ENCODE data around the gene OXSM. TPM values are rescaled to one million over a fixed set of nuclear protein-coding genes. Genes with fewer than 3 reads are reported as not detected.

OXSM gene
- total RNA-seq, 1 experiment from 2014 or later: 17.7 TPM

- DNase-seq (ENCODE audit: low read depth, low spot score): peak; percentile 51
- peak within 1 kb of the TSS; percentile 86 for H3K4me2 ChIP-seq (ENCODE audit: low read length)
- peak within 1 kb of the TSS; percentile 82 to 84 for H3K4me3 ChIP-seq (replicated peaks in 1 of 2; ENCODE audit: low read depth in 1 of 2, low read length in 2 of 2)
- H3K27ac ChIP-seq (ENCODE audit: low read depth, low read length): peak within 1 kb of the TSS; percentile 57
- peaks cover 3 to 19% of the 10 kb centered on the region in 2 experiments; a peak in 2 of 4 replicates for H3K4me1 ChIP-seq (ENCODE audit: control insufficient read depth in 1 of 2, insufficient read depth in 2 of 2, low read length in 2 of 2)
- H3K27me3 ChIP-seq (ENCODE audit: insufficient read depth, low read length): no peaks in the 10 kb centered on the region
- ChIA-PET CTCF (interaction anchor here (1.2 to 1.5 kb wide), 2 partner anchors 49 to 135 kb away, joined by 4 to 8 read pairs; no protein-coding TSS in a partner anchor), RAD21 (ENCODE audit: low non-redundant PET in 1 of 2, low total read pairs in 2 of 2, uncharacterized antibody in 2 of 2, unreplicated experiment in 2 of 2) (interaction anchor here (0.6 to 0.7 kb wide), 3 partner anchors 54 to 661 kb away, joined by 3 to 6 read pairs (median 3); no protein-coding TSS in a partner anchor), POLR2A (interaction anchor here (0.7 to 1.0 kb wide), 4 partner anchors 10 to 71 kb away, joined by 3 to 4 read pairs (median 4); no protein-coding TSS in a partner anchor)
- intact Hi-C loops (cut with micrococcal nuclease): no loop called here
- H3K9me3 ChIP-seq (ENCODE audit: control insufficient read depth in 1 of 2, insufficient read depth in 1 of 2, low read depth in 1 of 2, low read length in 2 of 2): no peaks in the 10 kb centered on the region
- H3K9ac ChIP-seq (ENCODE audit: low read length): peak within 1 kb of the TSS; percentile 78
- peaks cover 40% of the 10 kb centered on the region for H3K79me2 ChIP-seq (ENCODE audit: insufficient read depth, low read length)
- H3K9me2 ChIP-seq (ENCODE audit: insufficient read depth): no peaks in the 10 kb centered on the region
- BruUV-seq (replicated peaks): no TSS peak
- H3K36me3 ChIP-seq (ENCODE audit: control insufficient read depth in 1 of 2, insufficient read depth in 2 of 2, low read length in 2 of 2): peaks cover 0 to 5% of the 10 kb centered on the region in 2 experiments; a peak in 3 of 4 replicates
- H2AFZ ChIP-seq (ENCODE audit: low read depth, low read length, poor library complexity, severe bottlenecking): no peak within 1 kb of the TSS
- H4K20me1 ChIP-seq (ENCODE audit: insufficient read depth): no peaks in the 10 kb centered on the region
- ATAC-seq: peak; percentile 95
- TF ChIP-seq EZH2 (IDR thresholded peaks at IDR 0.05) (no peak), CEBPB (IDR thresholded peaks at IDR 0.05; ENCODE audit: low read depth) (no peak), FOSL1 (IDR thresholded peaks at IDR 0.05; ENCODE audit: low read depth) (no peak), EGR1 (IDR thresholded peaks at IDR 0.05; ENCODE audit: low read depth) (0 out of 2 replicates have a peak, but pooled peaks have one; percentile 33), ELF1 (IDR thresholded peaks at IDR 0.05; ENCODE audit: borderline replicate concordance, low read depth) (peak; percentile 43; the same call in 1 of the 2 replicates), REST (IDR thresholded peaks at IDR 0.05; ENCODE audit: low read depth) (no peak), EZH2phosphoT487 (IDR thresholded peaks at IDR 0.05; ENCODE audit: borderline replicate concordance) (no peak), POLR2A (IDR thresholded peaks at IDR 0.05; ENCODE audit: borderline replicate concordance, extremely low read depth, insufficient read depth, insufficient read length) (peak; percentile 79), SRF (IDR thresholded peaks at IDR 0.05; ENCODE audit: low read depth) (no peak), ZFX (IDR thresholded peaks at IDR 0.05) (peak; percentile 76; the same call in 1 of the 2 replicates), RAD21 (IDR thresholded peaks at IDR 0.05; ENCODE audit: low read depth) (no peak), ZNF274 (IDR thresholded peaks at IDR 0.05; ENCODE audit: low read depth, low read length) (no peak), POLR2AphosphoS5 (IDR thresholded peaks at IDR 0.05; ENCODE audit: low read depth, low read length) (peak; percentile 97), JUND (IDR thresholded peaks at IDR 0.05) (no peak), SIN3A (IDR thresholded peaks at IDR 0.05; ENCODE audit: low read depth) (peak; percentile 63), SP1 (IDR thresholded peaks at IDR 0.05; ENCODE audit: low read depth) (no peak), MAX (IDR thresholded peaks at IDR 0.05) (peak; percentile 60), CTCF (IDR thresholded peaks at IDR 0.05 in 2 of 3, conservative IDR thresholded peaks at IDR 0.05 in 1 of 3; ENCODE audit: borderline replicate concordance in 1 of 3, insufficient read depth in 1 of 3, low read depth in 2 of 3, low read length in 2 of 3) (no peak)
- TF ChIP-seq, protein P1, sequence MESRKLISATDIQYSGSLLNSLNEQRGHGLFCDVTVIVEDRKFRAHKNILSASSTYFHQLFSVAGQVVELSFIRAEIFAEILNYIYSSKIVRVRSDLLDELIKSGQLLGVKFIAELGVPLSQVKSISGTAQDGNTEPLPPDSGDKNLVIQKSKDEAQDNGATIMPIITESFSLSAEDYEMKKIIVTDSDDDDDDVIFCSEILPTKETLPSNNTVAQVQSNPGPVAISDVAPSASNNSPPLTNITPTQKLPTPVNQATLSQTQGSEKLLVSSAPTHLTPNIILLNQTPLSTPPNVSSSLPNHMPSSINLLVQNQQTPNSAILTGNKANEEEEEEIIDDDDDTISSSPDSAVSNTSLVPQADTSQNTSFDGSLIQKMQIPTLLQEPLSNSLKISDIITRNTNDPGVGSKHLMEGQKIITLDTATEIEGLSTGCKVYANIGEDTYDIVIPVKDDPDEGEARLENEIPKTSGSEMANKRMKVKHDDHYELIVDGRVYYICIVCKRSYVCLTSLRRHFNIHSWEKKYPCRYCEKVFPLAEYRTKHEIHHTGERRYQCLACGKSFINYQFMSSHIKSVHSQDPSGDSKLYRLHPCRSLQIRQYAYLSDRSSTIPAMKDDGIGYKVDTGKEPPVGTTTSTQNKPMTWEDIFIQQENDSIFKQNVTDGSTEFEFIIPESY (IDR thresholded peaks at IDR 0.05; ENCODE audit: extremely low read depth, insufficient replicate concordance, low read length): no peak
- TF ChIP-seq, protein P2, sequence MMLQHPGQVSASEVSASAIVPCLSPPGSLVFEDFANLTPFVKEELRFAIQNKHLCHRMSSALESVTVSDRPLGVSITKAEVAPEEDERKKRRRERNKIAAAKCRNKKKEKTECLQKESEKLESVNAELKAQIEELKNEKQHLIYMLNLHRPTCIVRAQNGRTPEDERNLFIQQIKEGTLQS (IDR thresholded peaks at IDR 0.05): no peak
These were observed 6.8 kb upstream of the OXSM start, which contains the start of gene NGLY1 for GRCh38 chr3:25782938-25783660. Gene NGLY1 (minus strand): TSS chr3:25783443. CDS start chr3:25783390, 53 bp downstream.
